BE2C (cell line): ENCODE data around the gene PTPN3.

Experiments
- DNase-seq: peaks from one replicate; pipeline ENCODE4 v3.0.0-alpha.2; 2020
- H3K27me3 ChIP-seq: fragments of 250-450 bp; sonication (Bioruptor Pico); 2 replicates; pipeline ENCODE4 v1.5.1; 2020; ENCODE audit warnings: mild to moderate bottlenecking
- H3K36me3 ChIP-seq: fragments of 250-450 bp; sonication (Bioruptor Pico); 2 replicates; pipeline ENCODE4 v1.5.1; 2020; ENCODE audit warnings: mild to moderate bottlenecking
- H3K4me1 ChIP-seq: fragments of 250-450 bp; sonication (Bioruptor Pico); 2 replicates; pipeline ENCODE4 v1.5.1; 2020
- H3K4me3 ChIP-seq: 2 replicates; pipeline ENCODE4 v1.5.1; 2011; ENCODE audit warnings: low read depth, low read length
- H3K9me3 ChIP-seq: fragments of 250-450 bp; sonication (Bioruptor Pico); 2 replicates; pipeline ENCODE4 v1.5.1; 2020
- TF ChIP-seq, protein P1 (sequence below): IDR thresholded peaks from 2 replicates; pipeline ENCODE4 v1.5.1; 2012; ENCODE audit warnings: mild to moderate bottlenecking, low read depth, low read length

The PTPN3 gene

DNA sequence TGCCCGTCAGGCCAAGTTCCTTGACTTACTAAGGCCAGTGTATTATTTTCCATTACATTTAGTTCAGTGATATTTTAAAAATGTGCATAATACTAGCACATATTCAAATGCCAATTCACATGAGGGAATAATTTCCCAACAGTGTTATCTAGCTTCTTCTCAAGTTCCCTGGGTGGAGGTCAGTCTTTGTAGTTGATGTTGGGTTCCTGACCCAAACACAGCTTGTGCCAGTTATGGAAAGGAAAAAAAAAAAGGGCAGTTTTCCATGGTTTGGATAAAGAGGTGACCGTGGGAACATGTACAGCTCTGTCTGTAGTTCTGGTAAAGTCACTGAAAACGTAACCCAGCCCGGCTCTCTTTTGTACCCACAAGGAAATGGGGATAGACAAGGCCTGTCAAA is 11.5 kb upstream of the PTPN3 start:
- Histone ChIP-seq H3K4me3 (no peak overlapping the region), H3K27me3 (0 out of 2 replicates have a peak, but pooled peaks cover 2% of the 10 kb centered on the region), H3K9me3 (no peaks in the 10 kb centered on the region), H3K36me3 (no peaks in the 10 kb centered on the region), H3K4me1 (no peaks in the 10 kb centered on the region)
- TF ChIP-seq, protein P1, sequence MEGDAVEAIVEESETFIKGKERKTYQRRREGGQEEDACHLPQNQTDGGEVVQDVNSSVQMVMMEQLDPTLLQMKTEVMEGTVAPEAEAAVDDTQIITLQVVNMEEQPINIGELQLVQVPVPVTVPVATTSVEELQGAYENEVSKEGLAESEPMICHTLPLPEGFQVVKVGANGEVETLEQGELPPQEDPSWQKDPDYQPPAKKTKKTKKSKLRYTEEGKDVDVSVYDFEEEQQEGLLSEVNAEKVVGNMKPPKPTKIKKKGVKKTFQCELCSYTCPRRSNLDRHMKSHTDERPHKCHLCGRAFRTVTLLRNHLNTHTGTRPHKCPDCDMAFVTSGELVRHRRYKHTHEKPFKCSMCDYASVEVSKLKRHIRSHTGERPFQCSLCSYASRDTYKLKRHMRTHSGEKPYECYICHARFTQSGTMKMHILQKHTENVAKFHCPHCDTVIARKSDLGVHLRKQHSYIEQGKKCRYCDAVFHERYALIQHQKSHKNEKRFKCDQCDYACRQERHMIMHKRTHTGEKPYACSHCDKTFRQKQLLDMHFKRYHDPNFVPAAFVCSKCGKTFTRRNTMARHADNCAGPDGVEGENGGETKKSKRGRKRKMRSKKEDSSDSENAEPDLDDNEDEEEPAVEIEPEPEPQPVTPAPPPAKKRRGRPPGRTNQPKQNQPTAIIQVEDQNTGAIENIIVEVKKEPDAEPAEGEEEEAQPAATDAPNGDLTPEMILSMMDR, result no peak
- DNase-seq, result no peak

DNA sequence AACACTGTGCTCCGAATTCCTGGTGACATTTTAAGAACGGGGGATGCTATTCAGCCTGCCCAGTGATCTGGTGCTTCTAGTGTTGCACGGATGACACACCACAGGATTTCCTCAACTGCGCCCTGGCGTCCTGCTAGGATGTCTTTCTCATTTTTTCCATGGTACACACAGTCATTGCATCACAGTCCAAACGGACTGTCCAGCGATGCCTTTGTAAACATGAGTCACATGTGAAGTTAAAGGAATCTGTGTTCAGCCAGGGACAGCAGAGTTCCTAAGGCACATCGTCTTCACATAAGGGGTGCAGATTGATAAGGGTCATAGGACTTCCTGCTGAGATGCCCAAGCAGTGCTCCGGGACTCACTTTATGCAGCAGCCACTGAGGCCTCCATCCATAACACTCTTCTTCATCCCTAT is 9.3 kb upstream of the PTPN3 start:
- no peaks in the 10 kb centered on the region for H3K36me3 ChIP-seq
- TF ChIP-seq, protein P1, result no peak

DNA sequence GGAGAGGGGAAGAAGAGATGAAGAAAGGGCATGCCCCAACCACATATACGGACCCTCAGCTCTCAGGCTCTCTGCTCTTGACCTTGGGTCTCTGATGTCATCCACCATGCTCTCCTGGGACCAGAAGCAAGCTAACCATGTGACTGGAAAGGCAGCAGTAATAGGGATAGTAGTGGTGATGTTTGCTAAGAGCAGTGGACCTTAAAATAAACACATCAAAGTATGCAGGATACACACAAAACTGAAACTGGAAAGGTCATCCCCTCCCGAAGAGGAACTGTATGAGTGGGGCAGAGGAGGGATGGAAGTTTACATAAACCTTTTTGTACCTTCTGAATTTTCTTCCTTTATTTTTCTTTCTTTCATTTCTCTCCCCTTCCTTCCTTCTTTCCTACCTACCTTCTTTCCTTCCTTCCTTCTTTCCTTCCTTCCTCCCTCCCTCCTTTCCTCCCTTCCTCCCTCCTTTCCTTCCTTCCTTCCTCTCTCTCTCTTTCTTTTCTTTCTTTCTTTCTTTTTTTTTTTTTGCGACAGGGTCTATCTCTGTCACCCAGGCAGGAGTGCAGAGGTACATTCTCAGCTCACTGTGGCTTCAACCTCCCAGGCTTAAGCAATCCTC is 8.1 kb upstream of the PTPN3 start:
- Histone ChIP-seq H3K4me3 (no peak overlapping the region), H3K27me3 (peaks cover 18% of the 10 kb centered on the region), H3K36me3 (no peaks in the 10 kb centered on the region), H3K9me3 (no peaks in the 10 kb centered on the region), H3K4me1 (no peaks in the 10 kb centered on the region)
- no peak for DNase-seq
- TF ChIP-seq, protein P1, result no peak

More for the DNA sequence above, 9.3 kb upstream of the PTPN3 start:
- H3K9me3 ChIP-seq, result no peaks in the 10 kb centered on the region
- peaks cover 6% of the 10 kb centered on the region for H3K27me3 ChIP-seq
- DNase-seq, result no peak
- no peak overlapping the region for H3K4me3 ChIP-seq
- H3K4me1 ChIP-seq, result no peaks in the 10 kb centered on the region

DNA sequence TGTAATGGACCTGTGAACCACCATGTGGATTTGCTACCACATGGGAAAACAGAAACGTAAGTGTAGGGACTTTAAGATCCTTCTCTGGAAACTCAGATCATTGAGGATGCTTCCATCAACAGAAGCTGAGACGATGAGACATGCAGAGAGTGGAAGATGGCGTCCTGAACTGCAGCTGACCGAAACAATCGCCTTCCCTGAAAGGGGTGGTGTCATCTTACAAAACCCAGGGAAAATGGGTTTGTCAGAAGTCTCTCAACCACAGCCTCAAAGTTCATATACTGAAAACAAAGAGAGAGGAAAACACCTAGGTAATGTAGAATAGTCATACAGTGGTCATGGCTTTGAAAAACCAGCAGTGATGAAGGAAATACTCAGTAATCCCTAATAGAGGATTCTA is 6.6 kb upstream of the PTPN3 start:
- Histone ChIP-seq H3K27me3 (peaks cover 30% of the 10 kb centered on the region), H3K36me3 (no peaks in the 10 kb centered on the region), H3K4me3 (no peak overlapping the region), H3K4me1 (no peaks in the 10 kb centered on the region), H3K9me3 (no peaks in the 10 kb centered on the region)
- TF ChIP-seq, protein P1, result no peak
- DNase-seq, result no peak

DNA sequence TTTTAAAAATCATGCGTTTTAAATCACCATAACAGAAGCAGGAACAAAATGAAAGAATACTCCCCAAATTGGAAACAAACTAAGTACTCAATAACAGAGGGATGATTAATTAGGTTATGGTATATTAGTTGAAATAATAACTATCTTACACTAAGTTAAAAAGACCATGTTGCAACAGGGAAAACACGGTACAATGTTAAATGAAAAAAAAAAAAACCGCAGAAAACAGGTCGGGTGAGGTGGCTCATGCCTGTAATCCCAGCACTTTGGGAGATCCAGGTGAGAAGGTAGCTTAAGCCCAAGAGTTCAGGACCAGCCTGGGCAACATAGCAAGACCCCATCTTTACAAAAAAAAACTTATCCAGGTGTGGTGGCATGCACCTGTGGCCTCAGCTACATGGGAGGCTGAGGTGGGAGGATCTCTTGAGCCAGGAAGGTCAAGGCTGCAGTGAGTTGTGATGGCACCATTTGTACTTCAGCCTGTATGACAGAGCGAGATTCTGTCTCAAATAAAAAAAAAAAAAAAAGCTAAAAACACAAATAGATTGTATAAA is 2.4 kb upstream of the PTPN3 start:
- TF ChIP-seq, protein P1, result no peak
- DNase-seq, result no peak
- Histone ChIP-seq H3K4me3 (no peak overlapping the region), H3K9me3 (no peaks in the 10 kb centered on the region), H3K4me1 (no peaks in the 10 kb centered on the region), H3K36me3 (no peaks in the 10 kb centered on the region), H3K27me3 (peaks cover 58% of the 10 kb centered on the region)

DNA sequence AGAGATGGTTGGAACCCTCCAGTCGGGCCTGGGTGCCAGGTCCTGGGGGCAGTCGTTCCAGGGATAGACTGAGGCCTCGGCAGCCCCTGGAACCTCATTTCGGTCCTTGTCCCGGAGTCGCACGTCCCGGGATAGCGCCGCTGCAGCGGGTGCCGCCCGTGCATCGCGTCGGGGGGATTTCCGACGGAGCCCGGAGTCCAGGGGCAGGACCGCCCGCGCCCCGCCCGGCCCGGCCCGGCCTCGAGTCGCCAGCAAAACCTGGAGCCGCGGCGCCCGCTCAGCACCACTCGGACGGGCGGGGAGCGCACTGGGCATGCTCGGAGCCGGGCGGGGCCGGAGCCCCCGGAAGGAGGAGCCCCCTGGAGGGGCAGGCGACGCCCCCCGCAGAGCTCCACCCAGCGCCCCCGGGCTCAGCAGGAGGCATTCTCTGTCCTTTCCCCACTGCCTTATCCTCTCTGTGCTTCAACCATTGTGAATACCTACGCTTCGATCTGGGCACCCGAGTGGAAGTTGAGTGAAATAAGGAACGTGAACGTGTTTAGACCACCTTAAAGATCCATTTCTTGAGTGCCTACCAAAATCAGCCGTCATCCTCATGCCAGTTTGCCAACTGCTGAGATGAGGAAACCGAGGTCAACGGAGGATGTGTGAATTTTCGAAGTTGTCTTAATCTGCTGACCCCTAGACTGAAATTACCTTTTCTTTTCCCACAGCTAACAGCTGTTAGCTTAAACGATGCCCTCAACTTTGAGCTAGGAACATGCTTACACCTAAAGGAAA is 1.7 kb upstream of the PTPN3 start:
- peaks cover 58% of the 10 kb centered on the region for H3K27me3 ChIP-seq
- no peaks in the 10 kb centered on the region for H3K9me3 ChIP-seq
- DNase-seq, result peak; percentile 13
- H3K4me3 ChIP-seq, result no peak overlapping the region
- TF ChIP-seq, protein P1, result no peak
- no peaks in the 10 kb centered on the region for H3K36me3 ChIP-seq
- H3K4me1 ChIP-seq, result no peaks in the 10 kb centered on the region
